ENCODE results near the gene ZNF677.
"Not testable (repeated sequence)": the region's sequence is repeated elsewhere in the genome, so short reads cannot be mapped to it uniquely, and the experiment has no call there.

Gene ZNF677

DNA sequence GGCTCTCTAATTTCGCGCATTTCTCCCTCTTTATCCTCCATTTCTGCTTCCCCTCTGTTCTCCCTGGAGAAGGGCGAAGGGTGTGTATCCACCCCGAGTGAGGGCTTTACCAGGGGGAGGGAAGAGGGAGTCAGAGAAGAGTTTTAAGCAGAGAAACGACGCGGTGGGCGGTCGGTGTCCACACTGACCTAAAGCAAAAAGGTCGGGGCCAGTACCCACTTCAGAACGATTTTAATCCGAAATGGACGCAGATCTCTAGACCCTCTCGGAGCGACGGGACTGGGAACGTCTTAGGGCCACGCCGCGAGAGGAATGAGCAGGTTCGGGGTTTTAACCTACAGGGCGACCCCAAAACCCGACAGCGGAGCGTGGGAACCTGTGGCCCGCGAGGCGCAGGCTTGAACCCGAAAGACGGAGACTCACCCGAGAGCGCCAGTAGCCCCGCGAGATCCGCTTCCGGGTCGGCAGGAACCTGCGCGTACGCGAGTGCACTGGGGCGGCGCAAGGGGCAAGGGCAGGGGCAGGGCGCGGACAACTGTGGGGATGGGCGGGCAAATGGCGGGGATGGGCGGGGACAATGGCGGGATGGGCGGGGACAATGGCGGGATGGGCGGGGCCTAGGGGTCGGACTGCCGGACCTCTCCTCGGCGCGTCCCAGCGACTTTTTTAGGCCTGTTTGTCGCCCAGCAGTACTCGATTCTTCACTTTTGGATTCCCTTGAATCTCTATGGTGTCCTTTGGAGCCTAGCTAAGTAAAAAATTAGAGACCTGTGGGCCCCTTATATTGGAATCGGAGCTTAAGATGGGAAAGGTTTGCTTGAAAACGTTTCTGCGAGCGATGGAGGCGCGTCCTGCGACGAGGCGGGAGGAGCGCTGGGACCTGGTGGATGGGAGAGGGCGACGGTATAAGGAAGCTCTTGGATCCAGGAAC lies at the start of gene ZNF677:
TSS of gene ZNF677 (minus strand) at position 463 of the 931 bp plus-strand sequence. CDS start 3,323 bp downstream, outside the sequence.
- peak; percentile 89 for DNase-seq

DNA sequence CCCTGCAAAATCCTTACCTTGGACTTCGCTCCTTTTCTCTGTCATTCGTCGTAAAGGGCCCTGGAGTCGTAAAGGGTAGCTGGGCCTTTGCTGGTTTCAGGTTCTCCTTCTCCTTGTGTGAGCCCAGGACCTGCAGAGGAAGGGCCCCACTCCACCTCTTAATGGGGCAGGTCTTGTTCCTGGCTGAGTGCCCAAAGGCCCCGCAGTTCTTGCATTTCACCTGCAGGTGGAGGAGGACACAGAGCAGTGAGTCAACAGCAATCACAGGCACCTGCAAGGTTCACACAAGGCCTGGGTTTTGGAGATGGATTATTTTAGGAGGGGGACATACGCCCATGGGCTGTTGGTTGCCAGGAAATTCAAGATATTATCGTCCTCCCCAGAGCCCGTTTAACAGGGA lies 46.7 kb upstream of the ZNF677 start:
- not testable (repeated sequence) for DNase-seq

DNA sequence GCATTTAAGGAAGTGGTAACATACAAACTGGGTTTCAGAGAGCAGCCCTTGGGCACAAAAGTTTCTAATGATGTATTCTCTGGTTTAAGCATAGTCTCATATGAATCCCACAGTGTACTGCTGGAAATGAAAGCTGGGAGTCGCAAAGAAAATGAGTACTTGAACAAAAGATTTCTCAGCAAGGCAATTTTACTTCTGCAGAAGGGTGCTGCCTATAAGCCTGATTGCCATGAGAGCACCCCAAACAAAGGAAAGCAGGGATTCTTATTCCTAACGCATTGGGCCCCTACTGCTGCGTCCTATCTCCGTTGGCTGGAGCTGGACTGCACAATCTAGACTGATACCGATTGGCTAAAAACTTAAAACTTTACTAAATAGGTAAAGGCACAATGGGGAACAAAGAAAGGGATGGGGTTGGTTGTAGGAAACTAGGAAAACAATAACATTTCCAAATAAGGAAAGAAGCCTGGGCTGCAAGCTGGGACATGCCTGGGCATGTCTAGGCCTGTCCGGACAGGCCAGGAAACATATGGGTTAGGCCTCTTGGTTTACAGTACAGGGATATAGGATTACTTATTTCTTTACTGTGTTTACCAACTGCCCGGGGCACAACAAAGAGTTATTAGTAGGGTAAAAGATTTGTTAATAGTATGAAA lies 40.2 kb upstream of the ZNF677 start:
- no peak for DNase-seq

DNA sequence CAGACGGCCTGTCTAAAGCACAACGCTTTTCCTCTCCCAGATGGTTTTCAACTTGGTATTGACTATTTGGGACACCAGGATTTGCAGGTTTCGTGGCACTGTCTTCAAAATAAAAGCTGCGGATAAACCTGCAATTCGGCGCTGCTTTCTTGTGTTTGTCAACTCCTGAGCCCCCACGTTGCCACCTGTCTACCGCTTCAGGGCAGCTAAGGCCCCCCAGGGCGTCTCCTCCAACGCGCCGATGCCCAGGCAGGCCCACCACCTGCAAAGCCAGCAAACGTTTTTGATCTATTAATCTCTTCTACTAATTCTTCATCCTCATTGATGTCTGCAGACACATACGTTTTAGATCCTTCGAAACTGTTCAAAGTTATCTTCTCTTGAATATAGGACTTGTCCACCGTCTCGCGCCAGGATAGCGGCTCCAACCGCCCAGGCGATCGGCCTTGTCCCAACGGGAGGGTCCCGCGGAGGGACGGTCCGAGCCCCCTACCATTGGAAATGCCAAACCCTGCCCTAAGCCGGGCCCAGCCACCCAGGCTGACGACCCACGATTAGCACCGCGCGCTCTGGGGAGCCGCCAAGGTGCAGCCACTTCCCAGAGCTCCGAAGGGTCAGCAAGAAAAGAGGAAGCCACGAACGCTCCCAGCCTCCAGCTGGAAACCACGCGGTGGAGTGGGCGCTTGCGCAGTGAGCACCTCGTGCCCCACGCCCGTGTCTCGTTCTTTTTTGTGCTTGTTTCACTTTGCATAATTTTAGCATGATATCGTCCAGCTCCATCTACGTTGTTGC lies 36.3 kb upstream of the ZNF677 start:
- no peak for DNase-seq

DNA sequence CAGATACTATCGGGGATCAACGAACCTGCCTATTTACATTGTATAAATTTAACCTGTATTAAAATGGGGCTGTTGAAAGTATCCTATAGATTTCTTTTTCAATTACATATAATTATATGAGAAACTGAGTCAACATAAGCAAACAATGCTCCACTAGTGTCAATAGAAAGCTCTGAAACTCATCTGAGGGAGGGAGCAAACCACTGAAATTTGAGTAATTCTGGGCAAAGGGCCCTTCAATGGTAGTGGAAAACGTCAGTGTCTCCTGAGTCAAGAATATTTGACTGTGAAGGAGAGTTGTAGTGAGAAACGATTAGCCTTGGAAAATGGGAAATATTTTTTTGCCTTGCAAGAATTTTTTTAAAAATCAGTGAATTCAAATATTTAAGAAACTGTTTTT lies 30.4 kb upstream of the ZNF677 start:
- DNase-seq, result no peak

DNA sequence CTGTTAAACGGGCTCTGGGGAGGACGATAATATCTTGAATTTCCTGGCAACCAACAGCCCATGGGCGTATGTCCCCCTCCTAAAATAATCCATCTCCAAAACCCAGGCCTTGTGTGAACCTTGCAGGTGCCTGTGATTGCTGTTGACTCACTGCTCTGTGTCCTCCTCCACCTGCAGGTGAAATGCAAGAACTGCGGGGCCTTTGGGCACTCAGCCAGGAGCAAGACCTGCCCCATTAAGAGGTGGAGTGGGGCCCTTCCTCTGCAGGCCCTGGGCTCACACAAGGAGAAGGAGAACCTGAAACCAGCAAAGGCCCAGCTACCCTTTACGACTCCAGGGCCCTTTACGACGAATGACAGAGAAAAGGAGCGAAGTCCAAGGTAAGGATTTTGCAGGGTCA lies 27.3 kb upstream of the ZNF677 start:
- not testable (repeated sequence) for DNase-seq

DNA sequence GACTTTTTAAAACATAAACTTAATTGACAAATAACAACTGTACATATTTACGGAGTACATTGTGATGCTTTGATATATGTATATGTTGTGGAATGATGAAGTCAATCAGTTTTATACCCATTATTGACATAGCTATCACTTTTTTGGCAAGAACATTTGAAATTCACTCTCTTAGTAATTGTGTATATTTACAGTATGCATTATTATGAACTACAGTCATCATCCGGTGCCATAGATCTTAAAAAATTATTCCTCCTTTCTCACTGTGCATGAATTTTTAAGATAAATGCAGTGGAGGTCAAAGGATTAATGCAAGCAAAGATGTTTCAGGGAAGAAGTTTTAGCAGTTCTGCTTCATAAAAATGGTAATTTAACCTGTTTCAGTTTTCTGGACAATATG lies 20.8 kb upstream of the ZNF677 start:
- no peak for DNase-seq

DNA sequence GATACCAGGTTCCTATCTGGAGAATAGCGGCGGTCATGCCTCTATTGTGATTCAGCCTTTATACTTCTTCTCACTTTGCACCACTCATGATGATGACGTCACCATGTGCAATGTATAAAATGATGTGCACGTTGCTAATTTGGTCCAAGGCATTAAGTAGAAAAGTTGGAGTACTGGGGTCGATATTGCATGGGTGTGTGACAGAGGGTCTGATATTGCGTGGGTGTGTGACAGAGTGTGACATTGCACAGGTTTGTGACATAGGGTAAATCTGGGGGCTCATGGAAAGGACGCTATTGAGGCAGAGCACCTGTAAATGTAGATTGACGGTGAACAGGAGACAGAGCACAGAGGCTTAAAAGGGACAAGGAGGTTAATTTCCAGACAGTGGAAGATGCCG lies 17.4 kb upstream of the ZNF677 start:
- no peak for DNase-seq

DNA sequence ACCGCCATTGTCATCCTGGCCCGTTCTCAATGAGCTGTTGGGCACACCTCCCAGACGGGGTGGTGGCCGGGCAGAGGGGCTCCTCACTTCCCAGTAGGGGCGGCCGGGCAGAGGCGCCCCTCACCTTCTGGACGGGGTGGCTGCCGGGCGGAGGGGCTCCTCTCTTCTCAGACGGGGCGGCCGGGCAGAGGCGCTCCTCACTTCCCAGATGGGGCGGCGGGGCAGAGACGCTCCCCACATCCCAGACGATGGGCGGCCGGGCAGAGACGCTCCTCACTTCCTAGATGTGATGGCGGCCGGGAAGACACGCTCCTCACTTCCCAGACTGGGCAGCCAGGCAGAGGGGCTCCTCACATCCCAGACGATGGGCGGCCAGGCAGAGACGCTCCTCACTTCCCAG lies 15.2 kb upstream of the ZNF677 start:
- DNase-seq, result not testable (repeated sequence)

DNA sequence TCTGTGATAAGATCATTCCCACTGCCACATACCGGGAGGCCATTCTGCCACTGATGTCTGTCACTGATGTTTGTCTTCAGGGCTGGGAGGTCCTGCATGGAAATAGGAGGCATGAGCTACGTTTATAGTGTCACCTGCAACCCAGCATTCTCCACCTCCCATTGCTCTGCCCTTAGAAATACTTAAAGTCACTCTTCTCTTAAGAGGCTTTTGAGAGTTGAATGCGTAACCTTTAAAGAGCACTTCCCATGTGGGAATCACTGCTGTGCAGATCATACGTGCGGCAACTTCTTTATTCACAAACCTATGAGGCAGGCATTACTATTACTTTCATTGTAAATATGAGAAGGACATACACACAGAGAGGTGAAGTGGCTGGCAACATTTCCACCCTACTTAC lies 12.9 kb upstream of the ZNF677 start, which contains the start of gene VN1R4:
TSS of gene VN1R4 (minus strand) at position 101 of the 400 bp plus-strand sequence. CDS start at position 43, 58 bp downstream.
- not testable (repeated sequence) for DNase-seq

DNA sequence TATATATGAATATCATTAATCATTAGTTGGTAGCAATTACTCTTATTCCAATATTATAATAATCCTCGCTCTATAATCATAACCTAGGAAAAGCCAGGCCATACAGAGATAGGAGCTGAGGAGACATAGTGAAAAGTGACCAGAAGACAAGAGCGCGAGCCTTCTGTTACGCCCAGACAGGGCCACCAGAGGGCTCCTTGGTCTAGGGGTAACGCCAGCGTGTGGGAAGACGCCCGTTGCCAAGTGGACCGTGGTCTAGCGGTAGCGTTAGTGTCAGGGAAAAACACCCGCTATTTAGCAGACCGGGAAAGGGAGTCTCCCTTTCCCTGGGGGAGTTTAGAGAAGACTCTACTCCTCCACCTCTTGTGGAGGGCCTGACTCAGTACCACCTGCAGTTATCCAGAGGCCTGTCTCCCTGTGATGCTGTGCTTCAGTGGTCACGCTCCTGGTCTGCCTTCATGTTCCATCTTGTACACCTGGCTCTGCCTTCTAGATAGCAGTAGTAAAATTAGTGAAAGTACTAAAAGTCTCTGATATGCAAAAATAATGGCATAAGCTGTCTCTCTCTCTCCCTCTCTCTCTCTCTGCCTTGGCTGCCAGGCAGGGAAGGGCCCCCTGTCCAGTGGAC lies 3.2 kb upstream of the ZNF677 start, which contains the start of gene VN1R2:
TSS of gene VN1R2 (plus strand) at position 578 of the 628 bp plus-strand sequence. CDS start 84 bp downstream, outside the sequence.
- not testable (repeated sequence) for DNase-seq

DNA sequence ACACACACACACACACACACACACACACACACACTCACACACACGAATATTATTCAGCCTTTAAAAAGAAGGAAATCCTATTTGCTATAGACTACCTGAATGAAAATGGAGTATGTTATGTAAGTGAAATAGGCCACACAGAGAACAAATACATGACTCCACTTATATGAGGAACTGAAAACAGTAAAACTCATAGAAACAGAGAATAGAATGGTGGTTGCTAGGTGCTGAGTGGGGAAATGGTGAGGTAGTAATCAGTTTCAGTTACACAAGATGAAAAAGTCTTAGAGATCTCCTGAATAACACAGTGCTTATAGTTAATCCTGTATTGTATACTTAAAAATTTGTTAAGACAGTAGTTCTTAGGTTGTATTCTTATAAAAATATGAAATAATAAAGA lies 8.2 kb downstream of the ZNF677 start:
- no peak for DNase-seq

DNA sequence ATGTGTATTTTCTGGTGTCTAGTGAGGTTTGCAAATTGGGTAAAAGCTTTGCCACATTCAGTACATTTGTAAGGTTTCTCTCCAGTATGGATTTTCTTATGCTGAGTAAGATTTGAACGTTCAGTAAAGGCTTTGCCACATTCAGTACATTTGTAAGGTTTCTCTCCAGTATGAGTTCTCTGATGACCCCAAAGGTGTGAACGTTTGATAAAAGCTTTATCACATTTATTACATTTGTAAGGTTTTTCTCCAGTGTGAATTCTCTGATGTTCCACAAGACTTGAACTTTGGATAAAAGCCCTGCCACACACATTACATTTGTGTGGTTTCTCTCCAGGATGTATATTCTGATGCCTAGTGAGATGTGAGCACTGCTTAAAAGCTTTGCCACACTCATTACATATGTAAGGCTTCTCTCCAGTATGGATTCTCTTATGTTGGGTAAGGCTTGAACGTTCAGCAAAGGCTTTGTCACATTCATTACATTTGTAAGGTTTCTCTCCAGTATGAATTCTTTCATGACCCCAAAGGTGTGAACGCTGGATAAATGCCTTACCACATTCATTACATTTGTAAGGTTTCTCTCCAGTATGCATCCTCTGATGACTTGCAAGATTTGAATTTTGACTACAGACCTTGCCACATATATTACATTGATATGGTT lies 17.4 kb downstream of the ZNF677 start:
- no peak for DNase-seq

DNA sequence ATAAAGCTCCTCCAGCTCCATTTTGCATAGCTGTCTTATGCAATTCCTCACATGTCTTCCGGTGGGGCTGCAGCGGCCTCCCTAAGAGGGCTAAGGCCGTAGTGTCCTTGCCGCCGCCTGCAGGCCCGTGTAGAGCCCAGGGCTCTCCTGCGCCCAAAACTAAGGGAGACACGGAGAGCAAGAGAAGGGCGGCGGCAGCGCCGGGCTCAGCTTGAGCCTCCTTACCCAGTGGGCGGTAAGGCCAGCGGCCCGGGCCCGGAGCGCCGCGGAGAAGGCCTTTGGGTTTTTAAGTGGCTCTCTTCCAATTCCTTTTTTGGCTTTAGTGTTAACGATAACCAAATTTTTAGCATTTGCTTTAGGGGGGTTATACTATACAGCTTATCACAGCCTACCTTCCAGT lies 30.1 kb downstream of the ZNF677 start:
- DNase-seq, result no peak

DNA sequence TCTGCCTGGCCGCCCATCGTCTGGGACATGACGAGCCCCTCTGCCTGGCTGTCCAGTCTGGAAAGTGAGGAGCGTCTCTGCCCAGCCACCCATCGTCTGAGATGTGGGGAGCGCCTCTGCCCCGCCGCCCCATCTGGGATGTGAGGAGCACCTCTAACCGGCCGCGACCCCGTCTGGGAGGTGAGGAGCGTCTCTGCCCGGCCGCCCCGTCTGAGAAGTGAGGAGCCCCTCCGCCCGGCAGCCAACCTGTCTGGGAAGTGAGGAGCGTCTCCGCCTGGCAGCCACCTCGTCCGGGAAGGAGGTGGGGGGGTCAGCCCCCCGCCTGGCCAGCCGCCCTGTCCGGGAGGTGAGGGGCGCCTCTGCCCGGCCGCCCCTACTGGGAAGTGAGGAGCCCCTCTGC lies 32.0 kb downstream of the ZNF677 start:
- DNase-seq, result not testable (repeated sequence)

DNA sequence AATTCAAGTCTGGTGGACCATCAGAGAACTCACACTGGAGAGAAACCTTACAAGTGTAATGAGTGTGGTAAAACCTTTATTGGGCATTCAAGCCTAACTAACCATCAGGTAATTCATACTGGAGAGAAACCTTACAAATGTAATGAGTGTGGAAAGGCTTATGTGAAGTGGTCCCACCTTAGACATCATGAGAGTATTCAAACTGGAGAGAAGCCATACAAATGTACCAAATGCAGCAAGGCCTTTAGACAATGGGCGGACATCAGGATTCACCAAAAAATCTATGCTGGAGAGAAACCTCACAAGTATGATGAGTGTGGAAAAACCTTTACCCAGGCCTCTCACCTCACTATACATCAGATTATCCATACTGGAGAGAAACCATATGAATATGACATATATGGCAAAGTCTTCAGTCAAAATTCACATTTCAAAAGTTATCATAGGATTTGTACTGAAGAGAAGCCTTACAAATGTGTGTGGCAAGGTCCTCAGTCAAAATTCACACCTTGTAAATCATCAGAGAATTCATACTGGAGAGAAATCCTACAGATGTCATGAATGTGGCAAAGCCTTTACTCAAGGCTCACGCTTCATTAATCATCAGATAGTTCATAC lies 41.9 kb downstream of the ZNF677 start:
- DNase-seq, result no peak

DNA sequence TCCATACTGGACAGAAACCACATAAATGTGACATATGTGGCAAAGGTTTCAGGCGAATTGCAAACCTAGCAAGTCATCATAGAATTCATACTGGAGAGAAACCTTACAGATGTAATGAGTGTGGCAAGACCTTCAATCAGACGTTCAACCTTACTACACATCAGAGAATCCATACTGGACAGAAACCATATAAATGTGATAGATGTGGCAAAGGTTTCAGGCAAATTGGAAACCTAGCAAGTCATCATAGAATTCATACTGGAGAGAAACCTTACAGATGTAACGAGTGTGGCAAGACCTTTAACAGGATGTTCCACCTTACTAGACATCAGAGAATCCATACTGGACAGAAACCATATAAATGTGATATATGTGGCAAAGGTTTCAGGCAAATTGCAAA lies 43.1 kb downstream of the ZNF677 start:
- not testable (repeated sequence) for DNase-seq

DNA sequence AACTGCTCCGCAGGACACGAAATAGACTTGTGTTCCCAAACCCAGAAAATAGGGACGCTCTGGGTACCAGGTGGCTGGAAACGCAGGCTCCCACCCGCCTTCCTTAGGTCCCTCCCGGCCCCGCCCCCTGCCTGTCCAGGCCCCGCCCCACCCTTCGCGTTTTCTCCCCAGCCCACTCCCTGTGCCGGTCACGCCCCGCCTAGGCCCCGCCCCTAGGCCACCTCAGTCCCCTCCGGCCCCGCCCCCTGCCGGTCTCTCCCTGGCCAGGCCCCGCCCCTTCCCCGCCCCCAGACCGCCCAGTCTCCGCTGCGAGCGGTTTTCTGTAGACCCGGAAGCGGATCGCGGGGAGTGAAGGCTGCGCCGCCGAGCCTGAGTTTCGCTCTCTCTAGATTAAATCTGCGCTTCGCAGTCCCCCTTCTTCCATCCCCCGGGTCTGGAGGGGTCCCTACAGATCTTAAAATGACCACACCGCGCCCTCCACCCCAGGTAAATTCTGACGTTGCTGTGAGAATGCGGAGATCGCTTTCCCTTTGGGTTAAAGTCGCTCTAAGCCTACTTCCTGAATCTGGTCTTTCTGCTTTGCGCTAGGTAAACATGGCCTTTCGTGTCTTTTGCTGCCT lies 57.8 kb downstream of the ZNF677 start:
- peak; percentile 97 for DNase-seq

DNA sequence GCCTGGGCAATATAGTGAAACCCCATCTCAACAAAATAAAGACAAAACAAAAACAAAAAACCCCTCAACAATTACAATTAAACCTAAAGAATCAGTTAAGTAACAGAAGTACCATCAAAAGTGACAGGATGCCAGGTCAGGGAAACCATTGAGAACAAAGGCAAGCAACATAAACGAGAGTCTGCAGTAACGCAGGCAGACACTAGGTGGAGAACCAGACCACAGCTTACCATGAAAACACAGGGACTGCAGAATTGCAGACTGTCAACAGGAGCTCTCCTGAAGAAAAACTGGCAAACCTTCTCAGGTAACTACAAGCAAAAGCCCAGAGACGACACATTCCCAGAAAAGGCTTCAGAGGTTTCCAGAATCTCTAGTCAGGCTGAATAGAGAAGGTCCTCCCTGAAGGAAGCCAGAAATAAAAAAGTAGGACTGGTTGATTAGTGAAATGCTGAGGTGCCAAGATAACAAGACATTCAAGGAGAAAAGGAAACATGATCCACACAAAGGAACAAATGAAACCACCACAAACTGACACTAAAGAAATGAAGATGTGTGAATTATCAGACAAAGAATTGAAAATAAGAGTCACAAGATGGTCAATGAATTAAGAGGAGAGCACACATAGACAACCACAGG lies 59.3 kb downstream of the ZNF677 start:
- peak; percentile 79 for DNase-seq

DNA sequence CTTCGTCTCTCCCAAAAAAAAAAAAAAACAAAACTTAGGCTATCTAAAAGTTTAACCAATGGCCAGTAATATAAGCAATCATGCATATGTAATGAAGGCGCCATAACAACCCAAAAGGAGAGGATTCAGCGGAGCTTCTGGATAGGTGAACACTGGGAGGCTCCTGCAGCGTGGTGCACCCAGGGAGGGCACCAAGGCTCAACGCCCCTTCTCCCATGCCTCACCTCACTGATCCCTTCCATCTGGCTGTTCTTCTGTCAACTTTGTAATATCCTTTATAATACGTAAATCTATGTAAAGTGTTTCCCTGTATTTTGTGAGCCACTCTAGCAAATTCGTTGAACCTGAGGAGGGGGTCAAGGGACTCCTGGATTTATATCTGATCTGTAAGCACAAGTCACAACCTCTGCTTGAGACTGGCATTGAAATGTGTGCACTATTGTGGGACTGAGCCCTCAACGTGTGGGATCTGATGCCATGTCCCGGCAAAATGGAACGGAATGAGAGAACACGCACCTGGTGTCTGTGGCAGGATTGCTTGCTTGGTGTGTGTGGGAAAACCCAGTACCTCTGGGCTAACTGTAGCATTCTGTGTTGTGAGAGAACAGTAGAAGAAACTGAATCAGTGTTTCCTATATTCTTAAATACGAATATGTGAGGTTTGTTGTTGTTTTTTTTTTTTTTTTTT lies 61.0 kb downstream of the ZNF677 start:
- no peak for DNase-seq

All from CD4-positive, alpha-beta T cell treated with Interleukin-15 for 1 hour (primary cell).